Activated CD4-positive, alpha-beta T cell treated with anti-CD3 and anti-CD28 coated beads for 1 hour (primary cell): ENCODE results near the gene KRTAP10-3.

ENCODE experiments used
- DNase-seq: peaks from one replicate; pipeline ENCODE4 v3.0.0-alpha.2; 2020

KRTAP10-3 gene

GRCh38 chr21:44514746-44515358 is 43.7 kb downstream of the KRTAP10-3 start:
- no peak for DNase-seq

GRCh38 chr21:44514218-44514520 is 44.4 kb downstream of the KRTAP10-3 start:
- no peak for DNase-seq

DNA sequence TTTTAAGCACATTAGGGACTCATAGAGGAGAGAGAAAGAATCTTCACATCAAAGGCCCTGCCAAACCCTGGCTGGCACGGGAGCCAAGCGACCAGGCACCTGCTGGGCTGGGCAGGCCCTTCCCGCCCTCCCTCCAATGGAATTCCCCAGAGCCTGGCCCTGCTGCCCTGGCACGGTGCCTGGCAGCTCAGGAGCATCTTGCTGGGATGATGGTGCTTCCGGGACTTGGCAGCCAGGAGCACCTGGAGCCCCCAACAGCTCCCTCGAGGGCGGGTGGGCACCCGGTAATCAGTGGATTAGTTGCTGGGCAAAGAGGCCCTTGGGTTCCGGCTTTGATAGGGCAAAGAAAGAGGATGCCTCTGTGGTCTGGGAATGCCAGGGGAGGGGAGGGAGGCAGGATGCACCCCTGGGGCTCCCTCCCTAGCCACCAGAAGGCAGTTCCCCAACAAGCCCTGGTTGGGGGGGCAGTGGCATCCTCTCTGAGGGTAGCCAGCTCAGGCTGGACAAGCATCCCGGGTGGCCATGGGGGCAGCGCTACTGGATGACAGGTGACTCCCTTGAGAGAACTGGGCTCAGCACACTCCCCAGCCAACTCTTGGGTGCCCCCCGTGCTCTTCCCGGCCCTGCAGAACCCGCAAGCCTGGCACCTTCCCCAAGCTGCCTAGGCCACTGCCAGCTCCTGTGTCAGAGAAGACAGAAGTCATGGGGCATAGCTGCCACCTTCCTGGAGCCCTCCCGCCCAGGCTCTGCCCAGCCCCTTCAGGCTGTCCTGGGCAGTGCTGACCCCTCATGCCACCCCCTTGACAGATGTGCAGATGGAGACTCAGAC is 45.0 kb downstream of the KRTAP10-3 start:
- no peak for DNase-seq

GRCh38 chr21:44512496-44513388 is 45.9 kb downstream of the KRTAP10-3 start:
- no peak for DNase-seq

- no peak for DNase-seq
These were observed 46.7 kb downstream of the KRTAP10-3 start for GRCh38 chr21:44511938-44512275.

DNA sequence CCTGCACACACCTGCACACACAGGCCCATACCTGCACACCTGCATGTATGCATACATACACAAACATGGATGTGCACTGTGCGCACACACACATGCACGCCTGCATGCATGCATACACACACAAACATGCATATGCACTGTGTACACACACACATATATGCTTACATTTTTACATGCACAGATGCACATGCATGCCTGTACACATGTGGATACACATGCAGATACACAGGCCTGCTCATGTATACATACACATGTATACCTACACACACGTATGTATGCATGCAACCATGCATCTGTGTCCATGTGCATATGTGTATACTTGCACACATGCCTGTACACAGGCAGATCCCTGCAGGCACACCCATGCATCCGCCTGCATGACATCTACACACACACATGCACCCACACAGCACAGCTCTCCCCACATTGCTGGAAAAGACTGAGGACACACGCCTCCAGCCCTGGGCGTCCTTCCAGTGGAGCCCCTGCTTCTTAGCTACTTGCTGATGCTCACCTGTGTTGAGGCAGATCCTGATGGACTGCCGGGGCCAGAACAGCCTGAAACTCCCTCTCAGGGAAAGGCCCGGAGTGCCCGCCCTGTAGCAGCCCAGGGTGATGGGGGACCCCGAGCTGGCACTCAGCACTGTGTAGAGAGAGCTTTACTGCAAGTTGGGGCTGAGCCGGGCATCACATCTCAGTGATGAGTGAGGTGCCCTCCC is 47.2 kb downstream of the KRTAP10-3 start:
- DNase-seq, result no peak

- peak; percentile 75 for DNase-seq
These were observed 47.9 kb downstream of the KRTAP10-3 start for GRCh38 chr21:44510508-44511218.

DNA sequence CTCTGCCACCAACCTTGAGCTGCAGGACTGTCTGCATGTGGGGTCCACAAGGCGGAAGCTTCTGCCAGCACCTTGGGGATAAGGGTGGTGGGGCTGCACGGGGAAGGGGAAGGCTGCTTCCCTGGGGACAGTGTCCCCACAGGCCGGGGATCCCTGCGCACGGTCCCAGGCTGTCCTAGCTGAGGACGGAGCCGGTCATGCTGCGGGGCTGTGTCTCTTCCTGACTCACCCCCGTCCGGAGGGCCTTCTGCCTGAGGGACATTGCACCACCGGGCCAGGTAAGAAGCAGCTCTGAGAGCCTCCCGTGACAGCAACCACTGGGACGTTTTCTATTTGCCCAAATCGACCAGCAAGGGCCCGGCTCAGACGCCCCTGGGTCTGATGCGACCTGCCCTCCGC is 48.5 kb downstream of the KRTAP10-3 start:
- DNase-seq, result no peak

DNA sequence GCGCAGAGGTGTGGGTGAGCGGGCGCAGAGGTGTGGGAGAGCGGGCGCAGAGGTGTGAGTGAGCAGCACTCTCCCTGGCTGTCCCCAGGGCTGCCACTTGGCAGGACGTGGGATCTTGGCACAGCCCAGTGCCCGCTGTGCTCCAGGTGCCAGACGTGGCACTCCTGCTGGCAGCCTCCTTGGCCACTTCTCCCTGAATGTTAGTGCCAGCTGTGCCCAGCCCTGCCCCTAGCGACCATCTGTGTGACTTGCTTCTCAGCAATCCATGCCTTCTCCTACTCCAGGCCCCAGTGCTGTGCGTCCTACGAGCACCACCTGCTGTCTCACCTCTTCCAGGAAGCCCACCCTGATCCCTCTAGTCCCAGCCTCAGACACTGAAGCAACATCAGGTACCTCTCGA is 49.1 kb downstream of the KRTAP10-3 start:
- no peak for DNase-seq

GRCh38 chr21:44508711-44509445 is 49.7 kb downstream of the KRTAP10-3 start:
- no peak for DNase-seq

DNA sequence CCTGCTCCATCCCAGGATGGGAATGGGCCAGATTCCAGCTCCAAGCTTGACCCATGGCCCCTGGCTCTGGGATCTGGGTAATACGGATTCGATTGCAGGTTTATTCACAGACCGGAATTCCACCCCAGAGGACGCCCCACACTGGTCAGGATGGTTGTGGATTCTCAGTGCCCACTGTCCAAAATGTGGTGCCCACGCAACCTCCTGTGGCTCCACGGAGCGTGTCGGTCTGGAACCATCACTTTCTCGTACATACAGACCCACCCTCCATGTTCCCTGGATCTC is 50.2 kb downstream of the KRTAP10-3 start:
- no peak for DNase-seq
